GM19438 (cell line): ENCODE data around the gene MND1.
"Not testable (repeated sequence)": the region's sequence is repeated elsewhere in the genome, so short reads cannot be mapped to it uniquely, and the experiment has no call there.

ENCODE experiments used
- ATAC-seq: cut with Tn5 transposase; IDR thresholded peaks from one replicate; pipeline ENCODE4 v1.9.1; 2021; ENCODE audit warnings: low read depth; ENCODE audit not compliant: unreplicated experiment

MND1 gene

GRCh38 chr4:153399358-153399757 is 54.9 kb downstream of the MND1 start:
- no peak for ATAC-seq

GRCh38 chr4:153401501-153401900 is 57.0 kb downstream of the MND1 start:
- no peak for ATAC-seq

- no peak for ATAC-seq
Observed at GRCh38 chr4:153402366-153402765, 57.9 kb downstream of the MND1 start.

GRCh38 chr4:153403726-153404125 is 59.2 kb downstream of the MND1 start:
- no peak for ATAC-seq

GRCh38 chr4:153407906-153408305 is 63.4 kb downstream of the MND1 start:
- no peak for ATAC-seq

GRCh38 chr4:153408932-153409331 is 64.4 kb downstream of the MND1 start:
- ATAC-seq = no peak

GRCh38 chr4:153409412-153409811 is 64.9 kb downstream of the MND1 start:
- no peak for ATAC-seq

- no peak for ATAC-seq
Observed at GRCh38 chr4:153409924-153410501, 65.5 kb downstream of the MND1 start.

GRCh38 chr4:153413842-153414241 is 69.4 kb downstream of the MND1 start:
- no peak for ATAC-seq

GRCh38 chr4:153416456-153416855 is 72.0 kb downstream of the MND1 start:
- ATAC-seq = not testable (repeated sequence)

- no peak for ATAC-seq
Observed at GRCh38 chr4:153418121-153418520, 73.6 kb downstream of the MND1 start.

GRCh38 chr4:153418558-153418957 is 74.1 kb downstream of the MND1 start:
- ATAC-seq = no peak

- no peak for ATAC-seq
Observed at GRCh38 chr4:153419029-153419428, 74.5 kb downstream of the MND1 start.

- no peak for ATAC-seq
Observed at GRCh38 chr4:153419673-153420278, 75.3 kb downstream of the MND1 start.

GRCh38 chr4:153420361-153420760 is 75.9 kb downstream of the MND1 start:
- no peak for ATAC-seq

- peak; percentile 65 for ATAC-seq
Observed at GRCh38 chr4:153421941-153422340, 77.5 kb downstream of the MND1 start.

GRCh38 chr4:153426207-153426885 is 81.9 kb downstream of the MND1 start:
- peak; percentile 45 for ATAC-seq

GRCh38 chr4:153427363-153428071 is 83.0 kb downstream of the MND1 start:
- no peak for ATAC-seq

- no peak for ATAC-seq
Observed at GRCh38 chr4:153428941-153429475, 84.5 kb downstream of the MND1 start.

- peak; percentile 85 for ATAC-seq
Observed at GRCh38 chr4:153432965-153433753, 88.7 kb downstream of the MND1 start.
